Stimulated activated CD4-positive, alpha-beta T cell treated with anti-CD3 and anti-CD28 coated beads, Interleukin-1b, Interleukin-23, amount 100 ng/mL, for 24 hours (primary cell): Measurements from ENCODE around the gene TIMP2.
"Not testable (repeated sequence)": the region's sequence is repeated elsewhere in the genome, so short reads cannot be mapped to it uniquely, and the experiment has no call there.

Experiments used
- DNase-seq, 4 experiments: peaks; one replicate each; pipeline ENCODE4 v3.0.0-alpha.2; 2020; ENCODE audit warnings: low read depth in 4 of 4, low spot score in 1 of 4

The TIMP2 gene

GRCh38 chr17:78933025-78933958 lies 8.1 kb upstream of the TIMP2 start:
- DNase-seq, result no peak

- no peak for DNase-seq
These were observed 5.0 kb upstream of the TIMP2 start for GRCh38 chr17:78929908-78930775.

GRCh38 chr17:78925662-78926555 lies 722 bp upstream of the TIMP2 start:
- no peak for DNase-seq

- no peak for DNase-seq
These were observed 571 bp downstream of the TIMP2 start for GRCh38 chr17:78924481-78925151.

GRCh38 chr17:78923660-78924453 lies 1.3 kb downstream of the TIMP2 start:
- DNase-seq, result peak in 2 of 4 experiments; percentile 26 to 28

- DNase-seq, result no peak
These were observed 2.2 kb downstream of the TIMP2 start for GRCh38 chr17:78922816-78923498.

GRCh38 chr17:78921437-78921971 lies 3.7 kb downstream of the TIMP2 start:
- no peak for DNase-seq

- no peak for DNase-seq
These were observed 4.7 kb downstream of the TIMP2 start for GRCh38 chr17:78920528-78920927.

GRCh38 chr17:78919861-78920450 lies 5.2 kb downstream of the TIMP2 start:
- no peak for DNase-seq

GRCh38 chr17:78918979-78919378 lies 6.2 kb downstream of the TIMP2 start:
- DNase-seq, result no peak

- no peak for DNase-seq
These were observed 7.5 kb downstream of the TIMP2 start for GRCh38 chr17:78917451-78918275.

- no peak for DNase-seq
These were observed 9.1 kb downstream of the TIMP2 start for GRCh38 chr17:78915872-78916632.

- DNase-seq, result no peak
These were observed 12.1 kb downstream of the TIMP2 start for GRCh38 chr17:78913115-78913514.

- DNase-seq, result no peak
These were observed 13.1 kb downstream of the TIMP2 start for GRCh38 chr17:78912082-78912481.

- DNase-seq, result not testable (repeated sequence)
These were observed 13.6 kb downstream of the TIMP2 start for GRCh38 chr17:78911543-78911942.

GRCh38 chr17:78910497-78911284 lies 14.5 kb downstream of the TIMP2 start:
- no peak for DNase-seq
